ENCODE data around the gene SUDS3. TPM values are rescaled to one million over a fixed set of nuclear protein-coding genes. Genes with fewer than 3 reads are reported as not detected.
"Not testable (repeated sequence)": the region's sequence is repeated elsewhere in the genome, so short reads cannot be mapped to it uniquely, and the experiment has no call there.

The SUDS3 gene
- polyA plus RNA-seq, 1 donor from 2014 or later, result 17.8 TPM

DNA sequence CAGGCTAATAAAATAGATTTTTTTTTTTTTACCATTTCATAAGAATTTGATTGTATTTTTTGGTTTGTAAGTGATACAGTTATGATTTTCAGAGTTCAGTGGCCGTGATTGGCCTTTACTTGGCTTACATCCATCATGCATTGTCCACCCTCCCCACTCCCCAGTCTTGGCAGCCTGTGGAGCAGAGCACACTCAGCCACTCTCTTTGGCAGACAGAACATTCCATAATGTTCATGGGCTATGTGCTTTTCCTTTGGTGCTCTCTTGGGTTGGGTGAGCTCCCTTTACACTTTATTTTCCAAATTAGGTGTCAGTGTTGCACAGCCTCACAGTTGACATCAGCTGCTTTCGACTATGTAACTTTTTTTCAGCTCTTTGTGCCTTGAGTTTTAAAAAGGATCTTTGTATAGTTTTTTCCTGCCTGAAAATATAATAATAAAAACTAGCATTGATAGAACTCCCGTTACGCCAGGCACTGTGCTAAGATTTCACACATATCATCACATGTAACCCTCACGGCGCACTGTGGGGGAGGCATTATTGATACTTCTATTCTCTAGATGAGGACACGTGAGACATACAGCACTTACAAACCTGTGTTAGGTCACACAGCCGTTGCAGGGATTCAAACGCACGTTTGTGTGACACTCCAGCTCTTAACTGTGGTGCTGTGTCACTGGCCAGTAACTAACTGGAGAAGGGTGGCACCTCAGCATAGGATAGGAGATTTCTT is 21.5 kb downstream of the SUDS3 start:
- no peak overlapping the region for H3K4me3 Mint-ChIP-seq
- no peak overlapping the region for H3K27ac Mint-ChIP-seq
- H3K4me1 Mint-ChIP-seq, result peaks cover 0 to 2% (median 0%) of the 10 kb centered on the region in 3 donors
- no peaks in the 10 kb centered on the region for H3K9me3 Mint-ChIP-seq
- no peaks in the 10 kb centered on the region for H3K27me3 Mint-ChIP-seq
- H3K36me3 Mint-ChIP-seq, result peaks cover 9% of the 10 kb centered on the region

DNA sequence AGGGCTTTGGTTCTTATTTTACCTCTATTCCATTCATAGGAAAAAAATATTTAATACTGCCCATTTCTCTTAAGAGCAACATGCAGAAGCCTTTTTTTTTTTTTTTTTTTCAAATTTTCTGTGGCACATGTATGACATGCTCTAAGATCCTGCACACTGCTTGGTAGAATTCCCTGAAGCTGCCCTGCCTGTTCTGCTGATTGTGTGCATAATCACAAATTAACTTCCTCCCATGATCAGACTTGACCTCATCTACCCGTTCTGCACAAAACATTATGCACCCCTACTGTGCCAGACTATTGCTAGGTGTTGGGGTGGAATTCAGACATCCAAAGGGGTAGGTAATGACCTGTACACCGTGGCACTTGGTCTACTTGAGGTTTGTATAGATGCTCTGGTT is 22.2 kb downstream of the SUDS3 start:
- H3K27ac Mint-ChIP-seq, result no peak overlapping the region
- H3K4me3 Mint-ChIP-seq, result no peak overlapping the region
- no peaks in the 10 kb centered on the region for H3K9me3 Mint-ChIP-seq
- peaks cover 9% of the 10 kb centered on the region for H3K36me3 Mint-ChIP-seq
- no peaks in the 10 kb centered on the region for H3K27me3 Mint-ChIP-seq
- H3K4me1 Mint-ChIP-seq, result peaks cover 0 to 2% (median 0%) of the 10 kb centered on the region in 3 donors

DNA sequence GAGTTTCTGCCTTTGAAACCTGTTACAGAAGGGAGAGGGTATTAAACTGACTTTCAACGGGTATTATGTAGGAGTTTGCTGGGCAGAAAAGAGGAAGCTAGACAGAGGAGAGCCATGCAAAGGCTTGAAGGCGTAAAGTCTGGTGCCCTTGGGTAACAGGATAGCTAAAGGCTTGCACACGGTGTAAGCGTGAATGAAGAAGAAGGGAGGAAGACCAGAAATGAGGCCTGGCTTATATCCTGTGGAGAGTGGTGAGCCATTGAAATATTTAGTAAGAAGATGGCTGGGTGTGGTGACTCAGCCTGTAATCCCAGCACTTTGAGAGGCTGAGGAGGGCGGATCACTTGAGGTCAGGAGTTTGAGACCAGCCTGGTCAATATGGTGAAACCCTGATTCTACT is 22.6 kb downstream of the SUDS3 start:
- Mint-ChIP-seq H3K36me3 (peaks cover 9% of the 10 kb centered on the region), H3K27me3 (no peaks in the 10 kb centered on the region), H3K9me3 (no peaks in the 10 kb centered on the region), H3K4me1 (peaks cover 0 to 2% (median 0%) of the 10 kb centered on the region in 3 donors), H3K4me3 (no peak overlapping the region), H3K27ac (no peak overlapping the region)

DNA sequence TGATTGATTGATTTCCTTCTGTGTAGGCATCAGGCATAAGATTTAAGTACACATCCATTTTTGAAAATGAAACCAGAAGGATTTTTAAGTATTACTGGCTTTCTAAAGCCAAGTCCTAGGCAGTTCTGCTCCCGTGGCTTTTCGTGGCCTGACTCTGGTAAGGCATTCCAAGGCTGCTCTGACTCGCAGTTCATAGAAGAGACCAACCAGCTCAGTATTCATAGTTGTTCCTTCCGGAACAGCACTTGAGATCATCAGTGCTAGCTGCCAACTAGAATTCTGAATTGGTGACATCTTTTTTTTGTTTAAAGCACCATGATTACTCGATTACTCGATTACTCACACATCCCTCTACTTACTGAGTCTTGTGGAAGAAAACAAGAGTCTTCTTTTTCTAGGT is 25.9 kb downstream of the SUDS3 start:
- H3K27me3 Mint-ChIP-seq, result no peaks in the 10 kb centered on the region
- H3K4me3 Mint-ChIP-seq, result no peak overlapping the region
- no peaks in the 10 kb centered on the region for H3K9me3 Mint-ChIP-seq
- H3K36me3 Mint-ChIP-seq, result peaks cover 6% of the 10 kb centered on the region
- H3K4me1 Mint-ChIP-seq, result peaks cover 0 to 2% (median 0%) of the 10 kb centered on the region in 3 donors
- H3K27ac Mint-ChIP-seq, result no peak overlapping the region

DNA sequence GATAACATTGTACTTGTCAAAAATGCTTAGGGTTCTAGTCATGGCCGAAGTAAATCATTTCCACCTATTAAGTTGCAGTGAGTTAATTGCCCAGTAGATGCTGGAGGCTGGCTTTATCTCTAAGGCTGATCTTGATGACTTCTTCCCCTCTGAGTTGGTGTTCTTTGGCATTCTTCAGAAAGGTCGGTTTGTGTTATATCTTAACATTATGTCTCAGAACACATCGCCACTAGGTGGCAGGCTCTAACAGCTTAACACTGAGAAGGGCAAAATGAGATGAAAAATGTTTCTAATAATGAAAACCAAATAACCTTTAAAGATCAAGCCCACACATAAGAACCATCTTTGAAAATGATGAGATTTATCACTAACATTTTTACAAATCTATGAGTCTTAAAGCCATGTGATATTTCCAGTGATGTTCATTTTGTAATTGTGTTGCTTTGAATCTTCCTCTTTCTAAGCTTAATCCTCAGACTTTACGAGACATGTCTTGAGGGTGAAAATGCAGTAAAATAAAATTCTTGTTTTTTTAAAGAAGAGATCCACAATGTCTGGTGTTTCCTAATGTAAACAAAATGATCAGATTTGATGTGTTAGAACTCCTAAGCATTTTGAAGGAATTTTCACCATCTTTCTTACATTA is 28.6 kb downstream of the SUDS3 start:
- no peak overlapping the region for H3K27ac Mint-ChIP-seq
- H3K27me3 Mint-ChIP-seq, result no peaks in the 10 kb centered on the region

DNA sequence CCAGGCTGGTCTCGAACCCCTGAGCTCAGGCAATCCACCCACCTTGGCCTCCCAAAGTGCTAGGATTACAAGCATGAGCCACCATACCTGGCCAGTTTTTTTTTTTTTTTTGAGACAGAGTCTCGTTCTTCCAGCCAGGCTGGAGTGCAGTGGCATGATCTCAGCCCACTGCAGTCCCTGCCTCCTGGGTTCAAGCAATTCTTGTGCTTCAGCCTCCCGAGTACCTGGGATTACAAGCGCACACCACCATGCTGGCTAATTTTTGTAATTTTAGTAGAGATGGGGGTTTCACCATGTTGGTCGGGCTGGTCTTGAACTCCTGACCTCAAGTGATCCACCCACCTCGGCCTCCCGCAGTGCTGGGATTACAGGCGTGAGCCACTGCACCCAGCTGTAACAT is 31.9 kb downstream of the SUDS3 start:
- not testable (repeated sequence) for H3K36me3 Mint-ChIP-seq, H3K4me1 Mint-ChIP-seq, H3K27ac Mint-ChIP-seq, H3K27me3 Mint-ChIP-seq, H3K4me3 Mint-ChIP-seq, H3K9me3 Mint-ChIP-seq

More for the DNA sequence above, 28.6 kb downstream of the SUDS3 start:
- Mint-ChIP-seq H3K36me3 (peaks cover 3% of the 10 kb centered on the region), H3K4me3 (no peak overlapping the region), H3K9me3 (no peaks in the 10 kb centered on the region), H3K4me1 (no peaks in the 10 kb centered on the region)

DNA sequence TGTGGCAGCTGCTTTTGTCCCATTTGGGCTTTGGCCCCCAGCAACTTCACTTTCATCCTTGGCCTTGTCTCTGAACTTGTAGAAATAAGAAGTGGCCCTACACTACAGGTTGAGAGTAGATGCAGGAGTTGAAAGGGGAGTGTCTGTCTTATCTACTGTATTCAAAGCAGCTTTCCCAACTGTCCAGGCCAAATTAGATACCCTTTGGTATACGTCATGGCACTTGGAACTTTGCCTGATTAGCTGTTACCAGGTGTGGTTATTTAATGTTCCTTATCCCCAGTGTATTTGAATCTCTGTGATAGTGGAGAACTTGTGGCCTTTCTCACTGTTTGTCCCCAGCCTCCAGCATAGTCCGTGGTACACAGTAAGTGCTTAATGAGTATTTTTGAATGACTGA is 33.5 kb downstream of the SUDS3 start:
- H3K27ac Mint-ChIP-seq, result no peak overlapping the region
- H3K9me3 Mint-ChIP-seq, result no peaks in the 10 kb centered on the region
- peaks cover 0 to 1% (median 0%) of the 10 kb centered on the region in 3 donors for H3K4me1 Mint-ChIP-seq
- no peak overlapping the region for H3K4me3 Mint-ChIP-seq
- H3K27me3 Mint-ChIP-seq, result no peaks in the 10 kb centered on the region
- H3K36me3 Mint-ChIP-seq, result peaks cover 19% of the 10 kb centered on the region

DNA sequence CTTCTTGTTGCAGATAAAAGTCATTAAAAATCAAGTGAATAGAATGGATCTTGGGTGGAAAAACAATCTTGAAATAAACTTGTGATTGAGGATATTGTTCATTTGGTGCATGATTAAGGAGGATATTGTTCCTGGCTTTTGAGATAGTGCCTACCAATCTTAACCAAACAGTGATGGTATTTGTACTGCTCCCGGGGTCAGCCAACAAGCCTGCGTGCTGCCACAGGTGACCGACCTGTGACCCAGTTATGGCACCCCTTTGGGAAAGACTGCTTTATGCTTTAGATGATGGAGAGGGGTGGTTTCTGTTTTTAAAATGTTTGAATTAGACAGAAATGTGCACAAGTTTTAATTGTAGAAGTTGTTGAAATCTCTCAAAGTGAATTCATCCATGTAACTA is 41.6 kb downstream of the SUDS3 start:
- H3K4me3 Mint-ChIP-seq, result no peak overlapping the region
- H3K36me3 Mint-ChIP-seq, result peaks cover 25% of the 10 kb centered on the region
- no peak overlapping the region for H3K27ac Mint-ChIP-seq
- no peaks in the 10 kb centered on the region for H3K27me3 Mint-ChIP-seq
- H3K9me3 Mint-ChIP-seq, result no peaks in the 10 kb centered on the region
- H3K4me1 Mint-ChIP-seq, result peaks cover 0 to 2% (median 1%) of the 10 kb centered on the region in 3 donors

DNA sequence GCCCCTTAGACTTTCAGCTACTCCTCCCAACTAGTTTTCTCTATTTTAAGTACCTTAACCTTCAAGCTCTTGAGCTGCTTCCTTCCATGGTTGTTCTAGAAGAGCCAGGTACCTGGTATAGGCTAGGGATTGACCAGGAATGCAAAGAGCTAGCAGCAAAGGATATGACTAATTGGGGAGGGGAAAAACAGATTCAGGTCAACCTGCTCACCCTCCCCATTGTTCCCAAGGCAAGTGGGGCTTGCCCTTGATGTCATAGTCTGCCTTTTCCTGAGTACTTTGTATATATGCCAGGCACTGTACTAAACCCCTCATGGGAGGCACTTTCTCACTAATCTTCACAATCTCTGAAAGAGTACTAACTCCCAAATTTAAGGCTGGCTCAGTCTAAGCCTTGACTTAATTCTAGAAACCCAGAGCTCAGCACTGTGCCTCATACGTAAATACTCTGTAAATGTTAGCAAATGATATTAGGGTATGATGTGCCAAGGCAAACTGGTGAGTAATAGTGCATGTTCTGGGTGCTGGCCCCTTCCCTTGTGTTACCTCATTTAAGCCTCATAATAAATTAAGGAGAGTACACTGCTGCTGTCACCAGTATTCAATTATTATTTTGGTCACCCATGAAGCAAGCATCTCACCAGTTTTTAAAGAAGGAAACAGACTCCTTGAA is 42.2 kb downstream of the SUDS3 start:
- Mint-ChIP-seq H3K27ac (no peak overlapping the region), H3K36me3 (peaks cover 24% of the 10 kb centered on the region), H3K27me3 (no peaks in the 10 kb centered on the region), H3K4me3 (no peak overlapping the region), H3K4me1 (peaks cover 0 to 4% (median 3%) of the 10 kb centered on the region in 3 donors), H3K9me3 (no peaks in the 10 kb centered on the region)

DNA sequence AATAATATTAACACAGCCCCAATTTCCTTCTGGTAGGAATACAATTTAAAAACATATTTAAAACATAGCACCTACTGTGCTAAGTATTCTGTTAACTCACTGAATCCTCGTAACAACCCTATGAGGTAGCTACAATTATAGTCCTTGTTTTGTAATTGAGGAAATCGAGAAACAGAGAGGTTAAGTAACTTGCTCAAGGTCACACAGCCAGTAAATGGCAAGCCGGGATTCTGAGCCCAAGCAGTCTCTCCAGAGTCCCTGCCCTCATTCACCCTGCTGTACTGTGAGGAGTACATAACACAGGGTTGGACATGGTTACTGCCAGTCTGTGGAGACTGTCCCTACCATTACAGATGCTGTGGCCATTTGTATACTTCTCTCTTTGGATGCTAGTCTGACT is 44.3 kb downstream of the SUDS3 start:
- H3K36me3 Mint-ChIP-seq, result peaks cover 20% of the 10 kb centered on the region
- H3K4me1 Mint-ChIP-seq, result peaks cover 0 to 14% (median 11%) of the 10 kb centered on the region in 3 donors
- no peaks in the 10 kb centered on the region for H3K9me3 Mint-ChIP-seq
- no peak overlapping the region for H3K27ac Mint-ChIP-seq
- H3K4me3 Mint-ChIP-seq, result no peak overlapping the region
- no peaks in the 10 kb centered on the region for H3K27me3 Mint-ChIP-seq

DNA sequence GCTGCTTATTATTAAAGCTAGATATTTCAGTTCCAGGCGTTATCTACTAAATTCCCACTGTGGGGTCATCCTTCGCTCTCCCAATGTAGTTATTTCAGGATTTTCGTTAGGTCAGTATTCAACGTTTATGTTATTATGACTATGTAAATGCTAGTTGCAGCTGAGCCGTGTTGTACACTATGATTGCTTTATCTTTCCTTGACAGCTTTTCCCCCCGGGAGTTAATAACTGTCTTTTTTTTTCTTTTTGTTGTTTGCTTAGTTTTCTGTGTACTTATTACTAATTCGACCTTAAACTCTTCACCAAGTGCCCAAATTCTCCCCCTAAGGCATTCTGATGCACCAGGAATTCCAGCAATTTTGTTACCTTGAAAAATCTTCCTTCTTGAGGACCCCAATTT is 48.5 kb downstream of the SUDS3 start:
- Mint-ChIP-seq H3K27me3 (no peaks in the 10 kb centered on the region), H3K4me1 (peaks cover 0 to 16% (median 11%) of the 10 kb centered on the region in 3 donors), H3K36me3 (peaks cover 15% of the 10 kb centered on the region), H3K9me3 (no peaks in the 10 kb centered on the region), H3K27ac (no peak overlapping the region), H3K4me3 (no peak overlapping the region)

DNA sequence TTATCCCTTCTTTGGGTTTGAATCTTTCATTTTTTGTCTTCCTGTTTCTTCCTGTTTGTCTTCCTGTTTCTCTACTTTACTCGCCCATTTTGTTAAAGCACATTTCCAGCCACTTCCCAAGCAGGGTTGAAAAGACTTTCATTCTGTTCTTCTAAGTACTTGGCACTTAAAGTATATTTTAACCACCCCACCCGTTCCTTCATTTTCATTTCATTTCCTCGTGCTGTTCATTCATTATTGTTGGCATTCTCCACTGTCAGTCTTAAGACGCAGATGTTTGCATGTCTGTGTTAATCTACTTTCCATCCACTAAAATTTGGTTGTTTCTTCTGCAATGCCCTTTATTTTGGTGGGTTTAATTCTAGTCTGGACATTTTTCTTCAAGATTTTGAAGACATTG is 49.0 kb downstream of the SUDS3 start:
- H3K4me1 Mint-ChIP-seq, result peaks cover 0 to 16% (median 11%) of the 10 kb centered on the region in 3 donors
- H3K9me3 Mint-ChIP-seq, result no peaks in the 10 kb centered on the region
- no peak overlapping the region for H3K4me3 Mint-ChIP-seq
- peaks cover 15% of the 10 kb centered on the region for H3K36me3 Mint-ChIP-seq
- H3K27me3 Mint-ChIP-seq, result no peaks in the 10 kb centered on the region
- peak overlapping the region in 1 of 3 donors; percentile 46 for H3K27ac Mint-ChIP-seq

DNA sequence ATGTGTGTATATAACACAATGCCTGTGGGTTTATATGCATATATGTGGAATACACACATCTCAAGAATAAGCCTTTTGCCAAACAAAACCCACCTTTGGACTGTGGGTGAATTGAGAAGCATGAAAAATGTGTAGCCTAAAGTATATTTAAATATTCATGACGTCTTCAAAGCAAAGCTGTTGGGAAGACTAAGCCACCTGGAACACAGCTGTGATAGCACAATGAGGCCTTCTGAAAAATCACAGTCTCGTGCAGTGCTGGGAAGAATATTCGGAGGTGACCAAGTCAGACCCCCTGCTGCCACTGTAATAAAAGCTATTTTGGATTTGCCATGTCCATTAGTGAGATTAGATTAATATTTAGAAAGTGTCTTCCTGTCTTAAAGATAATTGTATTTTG is 51.5 kb downstream of the SUDS3 start:
- H3K27me3 Mint-ChIP-seq, result no peaks in the 10 kb centered on the region
- H3K4me1 Mint-ChIP-seq, result peaks cover 0 to 15% (median 11%) of the 10 kb centered on the region in 3 donors
- H3K36me3 Mint-ChIP-seq, result peaks cover 17% of the 10 kb centered on the region
- no peak overlapping the region for H3K27ac Mint-ChIP-seq
- no peak overlapping the region for H3K4me3 Mint-ChIP-seq
- H3K9me3 Mint-ChIP-seq, result no peaks in the 10 kb centered on the region

DNA sequence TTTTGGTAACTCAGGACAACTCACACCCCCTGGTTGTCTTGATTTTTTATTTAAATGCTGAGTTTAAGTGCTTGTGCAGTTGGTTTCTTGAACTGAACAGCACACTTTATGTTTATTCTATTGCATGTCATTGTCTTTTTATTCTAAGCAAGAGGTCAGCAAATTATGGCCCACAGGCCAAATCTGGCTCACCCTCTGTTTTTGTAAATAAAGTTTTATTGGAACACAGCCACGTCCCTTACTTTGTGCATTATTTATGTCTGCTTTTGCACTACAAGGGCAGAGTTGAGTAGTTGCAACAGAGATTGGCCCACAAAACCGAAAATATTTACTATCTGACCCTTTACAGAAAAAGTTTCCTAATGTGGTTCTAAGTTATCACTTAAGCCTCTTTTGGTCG is 52.3 kb downstream of the SUDS3 start:
- no peak overlapping the region for H3K27ac Mint-ChIP-seq
- peaks cover 0 to 4% (median 0%) of the 10 kb centered on the region in 3 donors for H3K9me3 Mint-ChIP-seq
- H3K4me1 Mint-ChIP-seq, result peaks cover 0 to 11% (median 6%) of the 10 kb centered on the region in 3 donors
- H3K4me3 Mint-ChIP-seq, result no peak overlapping the region
- peaks cover 15% of the 10 kb centered on the region for H3K36me3 Mint-ChIP-seq
- H3K27me3 Mint-ChIP-seq, result no peaks in the 10 kb centered on the region

DNA sequence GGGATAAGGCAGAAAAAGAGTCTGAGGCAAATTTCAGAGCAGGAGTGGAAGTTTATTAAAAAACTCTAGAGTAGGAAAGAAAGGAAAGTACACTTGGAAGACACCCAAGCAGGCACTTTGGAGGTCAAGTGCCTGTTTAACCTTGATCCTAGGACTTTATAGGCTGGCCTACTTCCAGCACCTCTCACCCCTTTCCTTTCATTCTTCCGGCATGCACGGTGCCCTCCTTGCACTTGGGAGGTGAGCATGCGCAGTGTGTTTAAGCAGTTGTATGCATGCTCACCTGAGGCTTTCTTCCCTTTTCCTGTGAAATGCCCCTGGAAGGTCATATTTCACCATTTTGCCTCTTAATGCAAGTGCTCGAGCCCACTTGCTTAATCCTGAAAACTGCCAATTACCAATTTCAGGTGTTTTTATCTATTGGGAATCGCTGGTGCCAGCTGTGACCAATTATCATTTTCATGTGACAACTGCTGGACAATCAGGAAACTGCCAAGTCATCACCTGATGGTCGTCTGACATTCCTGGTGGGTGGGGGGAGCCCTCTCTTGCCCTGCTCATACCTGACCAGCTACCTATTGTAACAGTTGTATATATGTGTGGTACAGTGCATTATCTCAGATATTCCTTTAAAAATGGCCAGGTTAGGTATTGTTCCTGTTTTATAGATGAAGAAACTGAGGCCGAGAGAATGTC is 53.5 kb downstream of the SUDS3 start:
- peaks cover 0 to 7% (median 4%) of the 10 kb centered on the region in 3 donors for H3K4me1 Mint-ChIP-seq
- H3K9me3 Mint-ChIP-seq, result peaks cover 0 to 5% (median under 1%) of the 10 kb centered on the region in 3 donors
- no peak overlapping the region for H3K27ac Mint-ChIP-seq
- peaks cover 11% of the 10 kb centered on the region for H3K36me3 Mint-ChIP-seq
- H3K4me3 Mint-ChIP-seq, result no peak overlapping the region
- no peaks in the 10 kb centered on the region for H3K27me3 Mint-ChIP-seq
